GM18868 (cell line): Measurements from ENCODE around the gene INTS1.

Source experiments
- ATAC-seq: cut with Tn5 transposase; IDR thresholded peaks from one replicate; pipeline ENCODE4 v1.9.1; 2021; ENCODE audit warnings: mild to moderate bottlenecking, moderate library complexity; ENCODE audit not compliant: unreplicated experiment

The INTS1 gene

GRCh38 chr7:1503816-1504775, at the start of gene INTS1:
TSS of gene INTS1 (minus strand) at chr7:1504389. CDS start at chr7:1503960, 429 bp downstream.
- peak; percentile 90 for ATAC-seq

GRCh38 chr7:1553512-1554210, 49.5 kb upstream of the INTS1 start:
- no peak for ATAC-seq

- no peak for ATAC-seq
Observed at GRCh38 chr7:1552200-1552599, 48.0 kb upstream of the INTS1 start.

GRCh38 chr7:1550846-1551155, 46.6 kb upstream of the INTS1 start:
- ATAC-seq, result no peak

GRCh38 chr7:1550005-1550845, 46.0 kb upstream of the INTS1 start:
- ATAC-seq, result no peak

GRCh38 chr7:1549357-1550004, 45.3 kb upstream of the INTS1 start:
- ATAC-seq, result no peak

- ATAC-seq, result no peak
Observed at GRCh38 chr7:1548944-1549343, 44.8 kb upstream of the INTS1 start.

GRCh38 chr7:1548438-1548831, 44.2 kb upstream of the INTS1 start:
- no peak for ATAC-seq

- ATAC-seq, result no peak
Observed at GRCh38 chr7:1547777-1548437, 43.7 kb upstream of the INTS1 start.

GRCh38 chr7:1546909-1547776, 43.0 kb upstream of the INTS1 start:
- no peak for ATAC-seq

- ATAC-seq, result no peak
Observed at GRCh38 chr7:1546274-1546908, 42.2 kb upstream of the INTS1 start.

GRCh38 chr7:1545417-1546246, 41.4 kb upstream of the INTS1 start:
- ATAC-seq, result no peak

GRCh38 chr7:1544896-1545416, 40.8 kb upstream of the INTS1 start:
- ATAC-seq, result no peak

GRCh38 chr7:1544178-1544895, 40.1 kb upstream of the INTS1 start:
- no peak for ATAC-seq

- no peak for ATAC-seq
Observed at GRCh38 chr7:1543826-1544177, 39.6 kb upstream of the INTS1 start.

GRCh38 chr7:1542841-1543747, 38.9 kb upstream of the INTS1 start:
- ATAC-seq, result no peak
